HepG2 (cell line): Measurements from ENCODE around the gene CSE1L. TPM values are rescaled to one million over a fixed set of nuclear protein-coding genes. Genes with fewer than 3 reads are reported as not detected.
A peak's percentile ranks its signal among the peaks of the same experiment; 100 is the strongest.

Source experiments
- CEBPG ChIP-seq: IDR thresholded peaks from 2 replicates; pipeline ENCODE4 v1.6.1; 2016
- CSRNP1 ChIP-seq: sonication (generic); formaldehyde crosslinking; IDR thresholded peaks from 2 replicates; pipeline ENCODE4 v1.8.1; 2023; ENCODE audit warnings: mild to moderate bottlenecking, missing genetic modification reagents
- ETS1 ChIP-seq: sonication (generic); formaldehyde crosslinking; IDR thresholded peaks from 2 replicates; pipeline ENCODE4 v1.4.0; 2020; ENCODE audit warnings: missing genetic modification reagents
- FIP1L1 ChIP-seq: fragments of 200-400 bp; formaldehyde crosslinking; IDR thresholded peaks from 2 replicates; pipeline ENCODE4 v1.6.1; 2018; ENCODE audit warnings: low read depth, mild to moderate bottlenecking, low read length, moderate library complexity, borderline replicate concordance; ENCODE audit not compliant: insufficient read depth
- KLF15 ChIP-seq: sonication (generic); formaldehyde crosslinking; IDR thresholded peaks from 2 replicates; pipeline ENCODE4 v1.8.1; 2023; ENCODE audit warnings: borderline replicate concordance, mild to moderate bottlenecking, inconsistent platforms, missing genetic modification reagents, mixed read lengths
- MED13 ChIP-seq: sonication (generic); formaldehyde crosslinking; IDR thresholded peaks from 2 replicates; pipeline ENCODE4 v1.5.0; 2020; ENCODE audit warnings: missing genetic modification reagents
- NFATC3 ChIP-seq: sonication (generic); formaldehyde crosslinking; IDR thresholded peaks from 2 replicates; pipeline ENCODE4 v1.5.1; 2020; ENCODE audit warnings: mild to moderate bottlenecking, missing genetic modification reagents
- NFE2 ChIP-seq: sonication (generic); formaldehyde crosslinking; IDR thresholded peaks from 2 replicates; pipeline ENCODE4 v1.4.0; 2020; ENCODE audit warnings: missing genetic modification reagents
- PCBP2 ChIP-seq: fragments of 200-400 bp; formaldehyde crosslinking; optimal IDR thresholded peaks from 2 replicates; pipeline ENCODE3; 2018; ENCODE audit warnings: low read length, low read depth; ENCODE audit not compliant: poor library complexity, severe bottlenecking
- RBFOX2 ChIP-seq: fragments of 200-400 bp; formaldehyde crosslinking; IDR thresholded peaks from 2 replicates; pipeline ENCODE4 v1.6.1; 2017; ENCODE audit warnings: low read depth, mild to moderate bottlenecking, low read length
- SYNCRIP ChIP-seq: fragments of 200-400 bp; formaldehyde crosslinking; IDR thresholded peaks from 2 replicates; pipeline ENCODE4 v1.6.1; 2018; ENCODE audit warnings: mild to moderate bottlenecking, low read depth, low read length; ENCODE audit not compliant: insufficient read depth
- ZBTB26 ChIP-seq: IDR thresholded peaks from 2 replicates; pipeline ENCODE4 v1.6.1; 2016; ENCODE audit warnings: missing compliant biosample characterization, missing genetic modification reagents, borderline replicate concordance
- ZBTB46 ChIP-seq: sonication (generic); formaldehyde crosslinking; IDR thresholded peaks from 2 replicates; pipeline ENCODE4 v1.4.0; 2020; ENCODE audit warnings: mild to moderate bottlenecking, missing genetic modification reagents, borderline replicate concordance
- ZKSCAN1 ChIP-seq: fragments of 150-350 bp; IDR thresholded peaks from 2 replicates; pipeline ENCODE4 v1.6.1; 2014; ENCODE audit warnings: low read length
- ZNF224 ChIP-seq: sonication (generic); formaldehyde crosslinking; IDR thresholded peaks from 2 replicates; pipeline ENCODE4 v1.5.0; 2020; ENCODE audit warnings: mild to moderate bottlenecking, missing genetic modification reagents
- ZNF556 ChIP-seq: sonication (generic); formaldehyde crosslinking; IDR thresholded peaks from 2 replicates; pipeline ENCODE4 v1.4.0; 2020; ENCODE audit warnings: mild to moderate bottlenecking, missing genetic modification reagents, borderline replicate concordance
- ZNF557 ChIP-seq: sonication (generic); formaldehyde crosslinking; IDR thresholded peaks from 2 replicates; pipeline ENCODE4 v1.4.0; 2020; ENCODE audit warnings: missing genetic modification reagents
- ZNF615 ChIP-seq: sonication (generic); formaldehyde crosslinking; IDR thresholded peaks from 2 replicates; pipeline ENCODE4 v1.5.0; 2020; ENCODE audit warnings: mild to moderate bottlenecking, missing genetic modification reagents, borderline replicate concordance
- ZNF691 ChIP-seq: sonication (generic); formaldehyde crosslinking; IDR thresholded peaks from 2 replicates; pipeline ENCODE4 v1.4.0; 2020; ENCODE audit warnings: missing genetic modification reagents, low read depth, mild to moderate bottlenecking, borderline replicate concordance
- ZNF841 ChIP-seq: sonication (generic); formaldehyde crosslinking; IDR thresholded peaks from 2 replicates; pipeline ENCODE4 v1.8.1; 2023; ENCODE audit warnings: missing genetic modification reagents, borderline replicate concordance
- polyA plus RNA-seq, 8 experiments: library from polyadenylated mRNA; depleted of rRNA in 3 of 8; stranded (reverse) in 7 of 8; unstranded in 1 of 8; fragments of >200 nt; fragmentation: Illumina TruSeq in 4 of 8; extraction: Trizol in 4 of 8; gene quantifications; 2 replicates each; pipeline versions ENCODE4 v1.2.1 to v1.2.3, GENCODE V29; 2011 to 2016; ENCODE audit warnings: low read depth in 4 of 8, missing spikeins in 1 of 8, mixed read lengths in 1 of 8; ENCODE audit not compliant: insufficient read depth in 1 of 8
- total RNA-seq, 5 experiments: library from RNA; depleted of rRNA; stranded (reverse); fragments of >200 nt; fragmentation: Illumina TruSeq; extraction: Trizol; gene quantifications; 2 replicates each; pipeline ENCODE4 v1.2.3, GENCODE V29; 2016; ENCODE audit warnings: low read depth in 1 of 5

The CSE1L gene
- total and polyA plus RNA-seq, 2 of the 13 experiments (the other 11 are each of a cell fraction or from before 2014, with no cell fraction given) = 56.9 to 258 TPM

GRCh38 chr20:49046087-49046900 lies at the start of gene CSE1L (continued):
- 0 out of 2 replicates have a peak, but pooled peaks have one; percentile 0 for TF ChIP-seq ZBTB46 (CRISPR knock-in tag)
- no peak; the same call in none of the 2 replicates for TF ChIP-seq ZNF556 (CRISPR knock-in tag)
- TF ChIP-seq CEBPG = no peak
- TF ChIP-seq ZNF615 (CRISPR knock-in tag) = peak; percentile 64; the same call in 1 of the 2 replicates
- TF ChIP-seq ZNF557 = peak; percentile 62; the same call in 1 of the 2 replicates
- peak; percentile 77; the same call in 1 of the 2 replicates for TF ChIP-seq KLF15 (CRISPR knock-in tag)
- TF ChIP-seq NFE2 (CRISPR knock-in tag) = no peak; the same call in 1 of the 2 replicates
- 0 out of 2 replicates have a peak, but pooled peaks have one; percentile 21 for TF ChIP-seq FIP1L1
- TF ChIP-seq CSRNP1 = peak; percentile 97; the same call in 1 of the 2 replicates
- no peak for TF ChIP-seq ZKSCAN1
- no peak for TF ChIP-seq PCBP2
- peak; percentile 57; the same call in 1 of the 2 replicates for TF ChIP-seq ZNF691 (CRISPR knock-in tag)
- peak; percentile 100 for TF ChIP-seq RBFOX2
- TF ChIP-seq ZNF841 (CRISPR knock-in tag) = peak; percentile 90; the same call in 1 of the 2 replicates
- TF ChIP-seq SYNCRIP = no peak
- peak; percentile 98 for TF ChIP-seq MED13 (CRISPR knock-in tag)
- TF ChIP-seq ETS1 (CRISPR knock-in tag) = peak; percentile 98
- TF ChIP-seq NFATC3 = peak; percentile 74
- peak; percentile 98; the same call in 1 of the 2 replicates for TF ChIP-seq ZNF224 (CRISPR knock-in tag)
- TF ChIP-seq ZBTB26 = no peak; the same call in 1 of the 2 replicates
